GF-D8 (cell line): ENCODE measurements around the gene TRIM58.

Experiments used
- DNase-seq: peaks from one replicate; lab custom pipeline; 2025; lab: John Stamatoyannopoulos, UW

TRIM58 gene

GRCh38 chr1:247884797-247885413, 27.9 kb downstream of the TRIM58 start:
- no peak for DNase-seq

- DNase-seq: no peak
Observed at GRCh38 chr1:247895163-247895637, 38.2 kb downstream of the TRIM58 start, which contains the start of gene OR2W3. Gene OR2W3, plus strand, starts transcription at chr1:247895587. Its CDS starts 0 bp downstream, at chr1:247895587.

- no peak for DNase-seq
Observed at GRCh38 chr1:247895976-247896375, 39.0 kb downstream of the TRIM58 start.

GRCh38 chr1:247904122-247904521, 47.1 kb downstream of the TRIM58 start:
- no peak for DNase-seq

- no peak for DNase-seq
Observed at GRCh38 chr1:247905181-247905580, 48.2 kb downstream of the TRIM58 start.

GRCh38 chr1:247905910-247906503, 49.0 kb downstream of the TRIM58 start:
- DNase-seq: no peak

GRCh38 chr1:247906504-247907047, 49.6 kb downstream of the TRIM58 start:
- no peak for DNase-seq

- DNase-seq: no peak
Observed at GRCh38 chr1:247908766-247909165, 51.8 kb downstream of the TRIM58 start.

GRCh38 chr1:247913786-247914185, 56.8 kb downstream of the TRIM58 start:
- DNase-seq: no peak

GRCh38 chr1:247914941-247915662, 58.1 kb downstream of the TRIM58 start:
- no peak for DNase-seq

GRCh38 chr1:247919952-247920351, 63.0 kb downstream of the TRIM58 start, which contains the start of gene OR2T8:
Gene OR2T8, plus strand, starts transcription at chr1:247920252. Its CDS starts 766 bp downstream, at chr1:247921018.
- DNase-seq: no peak

- DNase-seq: no peak
Observed at GRCh38 chr1:247923941-247924340, 67.0 kb downstream of the TRIM58 start.

- no peak for DNase-seq
Observed at GRCh38 chr1:247924868-247925267, 67.9 kb downstream of the TRIM58 start, which contains the start of gene OR2AJ1. Gene OR2AJ1, plus strand, starts transcription at chr1:247924889. Its CDS starts 8,880 bp downstream, at chr1:247933769.
